Stimulated activated CD4-positive, alpha-beta T cell treated with anti-CD3 and anti-CD28 coated beads, Interleukin-12 subunit alpha, Interleukin-12 subunit beta, amount 100 ng/mL, for 48 hours (primary cell): Measurements from ENCODE around the gene FRY.

Source experiments
- DNase-seq, 3 donors: peaks; one replicate each; pipeline ENCODE4 v3.0.0-alpha.2; 2020; ENCODE audit warnings: low read depth in 2 of 3, low spot score in 1 of 3

The FRY gene

DNA sequence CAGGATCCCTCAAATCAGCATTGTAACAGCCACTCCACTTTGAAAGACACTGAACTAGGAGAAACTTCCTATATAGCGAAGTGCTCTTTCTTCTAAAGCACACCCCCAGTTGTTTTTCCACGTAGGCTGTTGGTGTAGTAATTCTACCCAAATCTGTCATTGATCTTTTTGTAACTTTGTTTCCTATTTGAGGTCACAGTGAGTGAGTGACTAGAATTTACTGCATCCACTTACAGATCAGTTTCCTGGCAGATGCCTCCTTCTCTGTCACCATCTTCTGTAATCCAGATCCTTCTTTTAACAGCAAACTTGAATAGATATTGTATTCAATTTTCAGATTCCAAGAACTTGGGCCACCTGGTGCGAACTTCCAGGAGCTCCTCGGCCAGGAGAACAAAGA lies 268.3 kb downstream of the FRY start:
- DNase-seq, result no peak

DNA sequence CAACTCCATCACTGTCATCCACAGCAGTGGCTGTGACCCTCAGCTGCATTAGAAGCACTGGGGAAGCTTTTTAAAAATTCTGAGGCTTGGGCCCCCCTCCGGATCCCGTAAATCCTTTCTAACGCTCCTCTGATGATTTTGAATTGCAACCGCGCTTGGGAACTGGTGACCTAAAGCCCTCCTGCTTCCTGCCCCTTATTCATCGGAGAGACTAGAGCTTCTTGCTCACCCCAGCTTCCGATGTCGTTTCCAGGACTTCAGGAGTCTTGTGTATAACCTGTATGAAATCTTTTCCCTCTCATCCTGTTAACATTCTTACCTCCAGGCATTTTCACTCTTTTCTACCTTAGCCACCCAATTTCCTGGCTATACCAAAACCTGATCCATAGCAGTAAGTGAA lies 268.8 kb downstream of the FRY start:
- no peak for DNase-seq

DNA sequence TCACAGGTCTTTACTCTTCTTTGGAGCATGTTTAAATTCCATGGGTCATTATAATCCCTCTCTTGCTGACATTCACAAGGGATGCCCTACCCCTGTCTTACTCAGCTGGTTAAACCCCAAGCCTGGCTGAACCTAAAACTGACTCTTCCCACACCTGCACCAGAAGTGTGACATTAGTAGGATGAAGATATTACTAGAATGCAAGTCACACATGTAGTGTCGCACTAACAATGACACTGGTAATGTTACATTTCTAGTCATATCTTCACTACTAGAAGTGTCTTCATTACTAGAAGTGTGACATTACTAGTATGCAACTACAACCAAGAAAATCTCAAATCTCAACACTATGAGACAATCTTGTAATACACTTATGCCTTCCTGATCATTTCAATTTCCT lies 269.3 kb downstream of the FRY start:
- no peak for DNase-seq

DNA sequence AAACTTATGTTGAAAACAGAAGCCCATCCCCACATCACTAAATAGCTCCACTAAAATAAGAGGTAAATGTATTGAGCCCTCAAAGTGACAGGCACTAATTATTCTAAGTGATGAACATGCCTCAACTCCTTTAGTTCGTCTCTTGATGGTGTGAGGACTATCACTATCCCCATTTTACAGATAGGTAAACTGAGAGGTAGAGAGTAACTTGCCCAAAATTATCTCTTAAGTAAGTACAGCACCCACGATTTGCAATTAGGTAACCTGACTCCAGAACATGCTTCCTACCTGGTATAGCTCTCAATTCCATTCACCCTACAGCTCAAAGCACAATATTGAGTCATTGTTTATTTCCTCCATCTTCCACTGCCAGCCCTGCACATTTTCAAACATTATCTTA lies 270.9 kb downstream of the FRY start:
- DNase-seq, result no peak

DNA sequence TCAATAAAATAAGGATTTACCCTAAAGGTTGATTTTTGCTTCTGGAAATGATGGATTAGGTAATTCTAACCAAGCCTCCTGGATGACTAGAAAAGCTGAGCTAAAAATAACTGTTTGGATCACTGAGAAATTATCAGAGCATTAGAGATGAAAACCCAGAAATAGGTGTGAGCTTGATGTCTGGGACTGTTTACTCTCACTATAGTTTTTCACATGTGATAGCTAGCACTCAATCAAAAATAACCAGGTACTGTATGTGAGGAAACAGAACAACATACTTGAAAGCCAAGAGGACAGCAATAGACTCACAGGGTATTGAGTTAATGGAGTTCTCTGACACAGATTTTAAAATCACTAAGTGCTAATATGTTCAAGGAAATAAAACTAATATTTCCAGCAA lies 274.1 kb downstream of the FRY start:
- DNase-seq, result no peak

DNA sequence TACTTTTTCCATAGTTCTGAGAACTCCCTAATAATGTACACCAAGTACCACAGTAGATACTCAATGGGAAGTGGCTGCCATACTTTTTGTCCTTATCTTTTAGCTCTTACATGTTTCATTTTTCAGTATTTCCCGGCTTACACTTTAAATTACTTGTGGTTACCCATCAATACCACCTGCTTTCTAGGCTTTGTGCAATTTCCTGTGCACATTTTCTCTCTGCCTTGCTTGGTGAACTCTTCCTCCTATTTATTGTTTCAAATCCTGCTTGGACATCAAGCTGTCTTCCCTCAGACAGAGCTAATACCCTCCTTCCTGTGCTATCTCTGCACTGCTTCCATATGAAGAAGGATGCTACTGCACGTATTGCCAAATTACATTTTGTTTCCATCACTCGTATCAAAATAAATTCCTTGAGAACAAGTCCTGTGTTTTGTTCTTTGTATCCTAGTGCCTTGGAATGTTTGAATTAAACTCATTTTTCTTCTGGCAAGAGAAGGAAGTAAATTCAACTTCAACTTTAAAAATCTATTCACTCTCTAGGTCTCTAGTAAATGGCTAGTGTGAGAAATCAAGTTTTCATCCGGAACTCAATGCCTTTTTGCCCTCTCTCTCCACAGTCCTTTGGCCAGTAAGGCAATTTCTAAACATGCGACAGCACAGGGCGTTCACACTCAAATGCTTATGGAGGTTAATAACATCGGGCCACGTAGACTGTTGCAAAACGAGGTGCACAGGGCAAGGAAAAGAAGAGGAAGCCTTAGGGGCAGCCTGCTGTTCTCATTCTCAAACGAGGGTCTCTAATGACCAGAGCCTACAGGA lies 277.9 kb downstream of the FRY start:
- no peak for DNase-seq

- peak in 1 of 3 donors; percentile 41 for DNase-seq
These were observed 278.6 kb downstream of the FRY start for GRCh38 chr13:32310134-32310706.

GRCh38 chr13:32311188-32311897 lies 279.8 kb downstream of the FRY start:
- no peak for DNase-seq

DNA sequence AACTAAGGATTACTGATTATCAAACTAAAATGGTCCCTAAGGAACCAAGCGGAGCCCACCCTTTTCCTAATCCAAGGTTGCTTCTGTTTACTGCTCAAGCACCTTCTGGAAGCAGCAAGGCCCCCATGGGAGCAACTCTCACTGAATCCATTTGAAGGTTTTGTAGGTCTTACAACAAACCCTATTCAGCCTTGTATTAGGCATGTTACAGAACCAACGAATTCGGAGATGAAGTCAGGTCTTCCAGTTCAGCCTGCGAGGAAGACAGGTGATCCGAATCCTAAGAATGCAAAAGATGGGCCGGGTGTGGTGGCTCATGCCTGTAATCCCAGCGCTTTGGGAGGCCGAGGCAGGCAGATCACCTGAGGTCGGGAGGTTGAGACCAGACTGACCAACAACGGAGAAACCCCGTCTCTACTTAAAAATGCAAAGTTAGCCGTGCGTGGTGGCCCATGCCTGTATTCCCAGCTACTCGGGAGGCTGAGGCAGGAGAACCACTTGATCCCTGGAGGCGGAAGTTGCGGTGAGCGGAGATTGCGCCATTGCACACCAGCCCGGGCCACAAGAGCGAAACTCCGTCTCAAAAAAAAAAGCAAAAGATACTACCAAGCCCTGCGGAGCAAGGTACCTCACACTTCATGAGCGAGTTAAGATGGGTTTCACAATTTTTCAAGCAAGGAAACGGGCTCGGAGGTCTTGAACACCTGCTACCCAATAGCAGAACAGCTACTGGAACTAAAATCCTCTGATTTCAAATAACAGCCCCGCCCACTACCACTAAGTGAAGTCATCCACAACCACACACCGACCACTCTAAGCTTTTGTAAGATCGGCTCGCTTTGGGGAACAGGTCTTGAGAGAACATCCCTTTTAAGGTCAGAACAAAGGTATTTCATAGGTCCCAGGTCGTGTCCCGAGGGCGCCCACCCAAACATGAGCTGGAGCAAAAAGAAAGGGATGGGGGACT lies 283.0 kb downstream of the FRY start:
- peak; percentile 29 to 52 (median 30) for DNase-seq

DNA sequence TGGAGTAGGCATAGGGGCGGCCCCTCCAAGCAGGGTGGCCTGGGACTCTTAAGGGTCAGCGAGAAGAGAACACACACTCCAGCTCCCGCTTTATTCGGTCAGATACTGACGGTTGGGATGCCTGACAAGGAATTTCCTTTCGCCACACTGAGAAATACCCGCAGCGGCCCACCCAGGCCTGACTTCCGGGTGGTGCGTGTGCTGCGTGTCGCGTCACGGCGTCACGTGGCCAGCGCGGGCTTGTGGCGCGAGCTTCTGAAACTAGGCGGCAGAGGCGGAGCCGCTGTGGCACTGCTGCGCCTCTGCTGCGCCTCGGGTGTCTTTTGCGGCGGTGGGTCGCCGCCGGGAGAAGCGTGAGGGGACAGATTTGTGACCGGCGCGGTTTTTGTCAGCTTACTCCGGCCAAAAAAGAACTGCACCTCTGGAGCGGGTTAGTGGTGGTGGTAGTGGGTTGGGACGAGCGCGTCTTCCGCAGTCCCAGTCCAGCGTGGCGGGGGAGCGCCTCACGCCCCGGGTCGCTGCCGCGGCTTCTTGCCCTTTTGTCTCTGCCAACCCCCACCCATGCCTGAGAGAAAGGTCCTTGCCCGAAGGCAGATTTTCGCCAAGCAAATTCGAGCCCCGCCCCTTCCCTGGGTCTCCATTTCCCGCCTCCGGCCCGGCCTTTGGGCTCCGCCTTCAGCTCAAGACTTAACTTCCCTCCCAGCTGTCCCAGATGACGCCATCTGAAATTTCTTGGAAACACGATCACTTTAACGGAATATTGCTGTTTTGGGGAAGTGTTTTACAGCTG lies 283.9 kb downstream of the FRY start, which contains the start of the genes BRCA2 and ZAR1L:
Gene BRCA2 (plus strand): TSS at position 271 of the 790 bp plus-strand sequence. CDS start 953 bp downstream, outside the sequence.
Gene ZAR1L (minus strand): TSS at position 126 of the 790 bp plus-strand sequence. CDS start 3,438 bp downstream, outside the sequence.
- peak; percentile 72 to 86 (median 80) for DNase-seq

DNA sequence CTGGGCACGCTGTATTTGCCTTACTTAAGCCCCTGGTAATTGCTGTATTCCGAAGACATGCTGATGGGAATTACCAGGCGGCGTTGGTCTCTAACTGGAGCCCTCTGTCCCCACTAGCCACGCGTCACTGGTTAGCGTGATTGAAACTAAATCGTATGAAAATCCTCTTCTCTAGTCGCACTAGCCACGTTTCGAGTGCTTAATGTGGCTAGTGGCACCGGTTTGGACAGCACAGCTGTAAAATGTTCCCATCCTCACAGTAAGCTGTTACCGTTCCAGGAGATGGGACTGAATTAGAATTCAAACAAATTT lies 284.4 kb downstream of the FRY start:
- DNase-seq, result no peak

- no peak for DNase-seq
These were observed 284.9 kb downstream of the FRY start for GRCh38 chr13:32316501-32316900.

GRCh38 chr13:32317716-32318465 lies 286.3 kb downstream of the FRY start:
- no peak for DNase-seq

GRCh38 chr13:32320528-32320927 lies 289.0 kb downstream of the FRY start:
- no peak for DNase-seq

GRCh38 chr13:32323912-32324311 lies 292.3 kb downstream of the FRY start:
- DNase-seq, result no peak

- DNase-seq, result no peak
These were observed 298.9 kb downstream of the FRY start for GRCh38 chr13:32330441-32330840.

DNA sequence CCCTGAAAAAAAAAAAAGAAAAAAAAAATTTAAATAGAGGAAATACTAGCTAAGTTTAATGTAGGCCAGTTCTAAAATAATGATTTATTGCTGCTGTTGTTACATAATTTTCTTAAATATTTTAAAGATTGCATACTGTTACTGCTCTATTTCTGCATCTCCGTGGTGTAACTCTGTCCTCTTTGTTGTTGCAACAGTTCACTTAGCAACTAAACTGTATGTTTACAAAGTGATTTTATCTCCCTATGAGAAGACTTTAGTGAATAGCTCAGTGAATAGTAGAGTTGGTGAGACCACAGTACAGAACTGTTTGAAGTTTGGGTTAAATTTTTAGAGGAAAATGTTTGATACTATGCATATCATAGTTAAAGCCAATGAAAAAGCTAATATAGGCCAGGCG lies 303.1 kb downstream of the FRY start:
- DNase-seq, result no peak

GRCh38 chr13:32340914-32341313 lies 309.3 kb downstream of the FRY start:
- DNase-seq, result no peak

GRCh38 chr13:32347651-32348050 lies 316.1 kb downstream of the FRY start:
- no peak for DNase-seq
